HG03025 (cell line): ENCODE measurements around the gene ANKHD1.

ENCODE experiments used
- ATAC-seq: cut with Tn5 transposase; IDR thresholded peaks from one replicate; pipeline ENCODE4 v1.9.1; 2021; ENCODE audit warnings: mild to moderate bottlenecking, moderate library complexity; ENCODE audit not compliant: unreplicated experiment, low FRiP score

ANKHD1 gene

GRCh38 chr5:140502834-140503233, 101.2 kb downstream of the ANKHD1 start:
- no peak for ATAC-seq

GRCh38 chr5:140509898-140510297, 108.3 kb downstream of the ANKHD1 start:
- ATAC-seq, result no peak

- no peak for ATAC-seq
Observed at GRCh38 chr5:140513124-140513523, 111.5 kb downstream of the ANKHD1 start.

- ATAC-seq, result no peak
Observed at GRCh38 chr5:140524003-140524402, 122.4 kb downstream of the ANKHD1 start.

GRCh38 chr5:140540227-140540626, 138.6 kb downstream of the ANKHD1 start:
- ATAC-seq, result no peak

- ATAC-seq, result no peak
Observed at GRCh38 chr5:140542972-140543371, 141.3 kb downstream of the ANKHD1 start.

- ATAC-seq, result no peak
Observed at GRCh38 chr5:140544986-140545385, 143.4 kb downstream of the ANKHD1 start.

- ATAC-seq, result no peak
Observed at GRCh38 chr5:140545606-140546005, 144.0 kb downstream of the ANKHD1 start.

- no peak for ATAC-seq
Observed at GRCh38 chr5:140546851-140547507, 145.3 kb downstream of the ANKHD1 start.

GRCh38 chr5:140547508-140548299, 146.1 kb downstream of the ANKHD1 start, which contains the start of gene EIF4EBP3:
Gene EIF4EBP3 (plus strand): TSS chr5:140547662. CDS start chr5:140547738, 76 bp downstream.
- peak; percentile 97 for ATAC-seq

GRCh38 chr5:140548300-140548688, 146.7 kb downstream of the ANKHD1 start:
- no peak for ATAC-seq

- ATAC-seq, result no peak
Observed at GRCh38 chr5:140548791-140549190, 147.2 kb downstream of the ANKHD1 start.

GRCh38 chr5:140549237-140550144, 147.9 kb downstream of the ANKHD1 start:
- no peak for ATAC-seq

- ATAC-seq, result no peak
Observed at GRCh38 chr5:140550147-140551079, 148.8 kb downstream of the ANKHD1 start.

- no peak for ATAC-seq
Observed at GRCh38 chr5:140551872-140552271, 150.2 kb downstream of the ANKHD1 start.

- ATAC-seq, result no peak
Observed at GRCh38 chr5:140553657-140554056, 152.0 kb downstream of the ANKHD1 start.

- ATAC-seq, result no peak
Observed at GRCh38 chr5:140554454-140554853, 152.8 kb downstream of the ANKHD1 start.

GRCh38 chr5:140555747-140556312, 154.2 kb downstream of the ANKHD1 start:
- no peak for ATAC-seq

GRCh38 chr5:140556438-140556837, 154.8 kb downstream of the ANKHD1 start:
- no peak for ATAC-seq
